Endothelial cell of umbilical vein (primary cell): ENCODE data around the gene PRR23A. TPM values are rescaled to one million over a fixed set of nuclear protein-coding genes. Genes with fewer than 3 reads are reported as not detected.

Source experiments
- BruUV-seq: library from RNA; stranded (reverse); fragments of 400-500 nt; replicated peaks from 2 replicates; lab custom pipeline; 2021; lab: Mats Ljungman, UMichigan
- CTCF ChIA-PET: fragments of 300-600, 350-600 bp; sonication (Branson Sonifier 250); formaldehyde crosslinking; loops from one replicate; lab custom pipeline; 2021; ENCODE audit warnings: antibody characterized with exemption, inconsistent platforms; lab: Charles Lee
- POLR2A ChIA-PET: fragments of 300-600, 350-600 bp; sonication (Branson Sonifier 250); formaldehyde crosslinking; loops from one replicate; lab custom pipeline; 2021; ENCODE audit warnings: antibody characterized with exemption, inconsistent platforms; lab: Charles Lee
- DNase-seq: peaks from one replicate; pipeline ENCODE4 v3.0.0-alpha.2; 2011; ENCODE audit warnings: low read depth, low spot score
- FAIRE-seq: peaks from 2 replicates; lab custom pipeline; 2011; peaks lifted over from hg19 to GRCh38; lab: Jason Lieb, UNC
- H2AFZ ChIP-seq: 2 replicates; pipeline ENCODE4 v1.6.0; 2012; ENCODE audit warnings: low read depth, low read length, control low read depth, inconsistent platforms
- H3K27ac ChIP-seq: 2 replicates; pipeline ENCODE4 v1.5.1; 2011; ENCODE audit warnings: low read depth, mild to moderate bottlenecking, control low read depth, low read length, moderate library complexity; ENCODE audit not compliant: insufficient read depth
- H3K27me3 ChIP-seq, 2 experiments: 2 replicates each; pipeline versions ENCODE4 v1.6.0 to v1.6.1; 2011; ENCODE audit warnings: low read length in 2 of 2, mixed read lengths in 1 of 2; ENCODE audit not compliant: control insufficient read depth in 2 of 2, insufficient read depth in 2 of 2
- H3K36me3 ChIP-seq, 2 experiments: 2 replicates in 1 of 2; 3 replicates in 1 of 2; pipeline ENCODE4 v1.5.1; 2011; ENCODE audit warnings: low read length in 2 of 2, mild to moderate bottlenecking in 1 of 2, moderate library complexity in 1 of 2; ENCODE audit not compliant: control insufficient read depth in 2 of 2, insufficient read depth in 2 of 2; ENCODE audit errors: extremely low read depth in 1 of 2
- H3K4me1 ChIP-seq: 3 replicates; pipeline ENCODE4 v1.5.1; 2011; ENCODE audit warnings: mild to moderate bottlenecking, low read length; ENCODE audit not compliant: control insufficient read depth, insufficient read depth; ENCODE audit errors: extremely low read depth
- H3K4me2 ChIP-seq: 2 replicates; pipeline ENCODE4 v1.6.1; 2011; ENCODE audit warnings: low read length, control low read depth, mixed read lengths; ENCODE audit not compliant: insufficient read depth
- H3K4me3 ChIP-seq, 3 experiments: fragments of 200-600 bp in 1 of 3; sonication (generic), shearing (Covaris generic) in 1 of 3; replicated peaks in 1 of 3; 2 replicates each; pipeline ENCODE4 v1.5.1; 2011 to 2016; ENCODE audit warnings: control low read depth in 3 of 3, low read length in 3 of 3, mild to moderate bottlenecking in 2 of 3, inconsistent platforms in 1 of 3, low read depth in 1 of 3, moderate library complexity in 1 of 3; ENCODE audit not compliant: insufficient read depth in 1 of 3
- H3K79me2 ChIP-seq: 2 replicates; pipeline ENCODE4 v1.6.0; 2012; ENCODE audit warnings: low read length, inconsistent platforms; ENCODE audit not compliant: control insufficient read depth, insufficient read depth
- H3K9ac ChIP-seq: replicated peaks from 2 replicates; pipeline ENCODE3; 2011; ENCODE audit warnings: low read length, control low read depth; ENCODE audit not compliant: insufficient read depth; ENCODE audit errors: extremely low read depth
- H3K9me1 ChIP-seq: replicated peaks from 3 replicates; pipeline ENCODE4 v1.6.0; 2011; ENCODE audit warnings: mild to moderate bottlenecking, low read length; ENCODE audit not compliant: control insufficient read depth, insufficient read depth; ENCODE audit errors: extremely low read depth
- H3K9me3 ChIP-seq: replicated peaks from 2 replicates; pipeline ENCODE4 v1.5.1; 2012; ENCODE audit warnings: low read length, inconsistent platforms; ENCODE audit not compliant: control insufficient read depth, insufficient read depth
- H4K20me1 ChIP-seq: replicated peaks from 2 replicates; pipeline ENCODE3; 2011; ENCODE audit warnings: mild to moderate bottlenecking, low read length; ENCODE audit not compliant: control insufficient read depth, insufficient read depth; ENCODE audit errors: extremely low read depth
- CTCF ChIP-seq, 2 donors: IDR thresholded peaks; 1 replicate in 1 of 2; 2 replicates in 1 of 2; pipeline ENCODE4 v1.5.1; 2011; ENCODE audit warnings: low read length in 2 of 2, mild to moderate bottlenecking in 2 of 2, moderate library complexity in 2 of 2, control low read depth in 1 of 2, inconsistent platforms in 1 of 2, low read depth in 1 of 2; ENCODE audit not compliant: insufficient read depth in 1 of 2; ENCODE audit errors: extremely low read depth in 1 of 2
- EZH2 ChIP-seq: IDR thresholded peaks from 2 replicates; pipeline ENCODE4 v1.6.1; 2012; ENCODE audit warnings: borderline replicate concordance, low read depth, mild to moderate bottlenecking, moderate library complexity, low read length, inconsistent platforms; ENCODE audit not compliant: severe bottlenecking
- FOS ChIP-seq: IDR thresholded peaks from 2 replicates; pipeline ENCODE4 v1.6.1; 2011; ENCODE audit warnings: mild to moderate bottlenecking, low read length, moderate library complexity, borderline replicate concordance; ENCODE audit not compliant: insufficient read depth
- GATA2 ChIP-seq: IDR thresholded peaks from 2 replicates; pipeline ENCODE4 v1.7.0; 2011; ENCODE audit warnings: low read depth, mild to moderate bottlenecking, moderate library complexity, mixed read lengths, low read length; ENCODE audit not compliant: insufficient read length, insufficient read depth
- JUN ChIP-seq: IDR thresholded peaks from 2 replicates; pipeline ENCODE4 v1.6.1; 2011; ENCODE audit warnings: borderline replicate concordance, low read depth; ENCODE audit not compliant: insufficient read length, insufficient read depth
- MAX ChIP-seq: IDR thresholded peaks from 2 replicates; pipeline ENCODE4 v1.6.1; 2011; ENCODE audit not compliant: insufficient read depth, insufficient read length
- MYC ChIP-seq: IDR thresholded peaks from one replicate; pipeline ENCODE4 v1.6.1; 2011; ENCODE audit warnings: mild to moderate bottlenecking, low read depth, low read length
- POLR2A ChIP-seq: IDR thresholded peaks from 2 replicates; pipeline ENCODE4 v1.6.1; 2012; ENCODE audit warnings: low read depth, mild to moderate bottlenecking, control low read depth, low read length
- POLR2AphosphoS5 ChIP-seq: IDR thresholded peaks from 2 replicates; pipeline ENCODE4 v1.6.1; 2012; ENCODE audit warnings: low read depth, mild to moderate bottlenecking, control low read depth, low read length, moderate library complexity; ENCODE audit not compliant: insufficient read depth
- dilution Hi-C: fragments of 300-500 bp; cut with MboI; formaldehyde crosslinking; loops from one replicate; pipeline ENCODE4 v1.15.0; 2019; ENCODE audit warnings: low sequenced_read_pairs; ENCODE audit not compliant: extremely low pct_ligation_motif_present
- intact Hi-C: fragments of 100-400 bp; cut with micrococcal nuclease; formaldehyde crosslinking; loops from one replicate; pipeline ENCODE4 v1.10.0; 2022
- polyA plus RNA-seq, 4 experiments: library from polyadenylated mRNA; depleted of rRNA in 3 of 4; stranded (reverse) in 3 of 4; unstranded in 1 of 4; fragments of >200 nt; gene quantifications; 2 replicates each; pipeline versions ENCODE4 v1.2.1 to v1.2.3, GENCODE V29; 2011 to 2012; ENCODE audit warnings: missing spikeins in 1 of 4
- total RNA-seq: library from RNA; stranded (reverse); gene quantifications from 2 replicates; pipeline ENCODE4 v1.2.3, GENCODE V29; 2021

PRR23A gene
- total and polyA plus RNA-seq, 2 donors (not counting 3 experiments of a cell fraction or from before 2014, with no cell fraction given) = not detected

DNA sequence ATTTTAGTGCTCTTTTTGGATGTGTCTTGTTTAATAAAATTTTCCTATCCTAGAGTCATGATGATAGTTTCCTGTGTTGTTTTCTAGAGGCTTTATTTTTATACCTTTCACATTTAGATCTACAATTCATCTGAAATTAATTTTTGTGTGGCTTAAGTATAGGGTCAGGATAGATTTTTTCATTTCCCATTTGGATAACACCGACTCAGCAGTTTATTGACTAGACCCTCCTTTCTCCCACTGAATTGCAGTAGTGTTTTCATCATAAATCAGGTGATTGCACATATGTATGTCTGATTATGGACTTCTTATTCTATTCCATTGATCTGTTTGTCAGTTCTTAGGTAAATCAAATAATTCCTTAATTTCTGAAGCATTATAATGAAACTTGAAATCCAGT, 10.4 kb downstream of the PRR23A start:
- dilution Hi-C loops (no loop called here), intact Hi-C loops (no loop called here)
- Histone ChIP-seq H4K20me1 (no peaks in the 10 kb centered on the region), H3K4me2 (no peak overlapping the region), H3K27ac (no peak overlapping the region), H3K79me2 (no peaks in the 10 kb centered on the region), H3K27me3 (peaks cover 0 to 3% of the 10 kb centered on the region in 2 experiments), H3K36me3 (no peaks in the 10 kb centered on the region), H3K9ac (no peak overlapping the region), H3K4me1 (no peaks in the 10 kb centered on the region), H3K4me3 (no peak overlapping the region), H3K9me1 (no peaks in the 10 kb centered on the region), H2AFZ (no peak overlapping the region), H3K9me3 (no peaks in the 10 kb centered on the region)
- FAIRE-seq (no peak), DNase-seq (no peak)
- CTCF ChIA-PET = no interaction called here
- POLR2A ChIA-PET = no interaction called here
- no TSS peak for BruUV-seq
- TF ChIP-seq CTCF (IDR thresholded peaks at IDR 0.05; ENCODE audit: extremely low read depth in 1 of 2, insufficient read depth in 1 of 2, low read depth in 1 of 2, low read length in 2 of 2) = no peak
- no peak for TF ChIP-seq POLR2A
- TF ChIP-seq MAX = no peak
- TF ChIP-seq JUN = no peak
- TF ChIP-seq POLR2AphosphoS5 = no peak
- TF ChIP-seq GATA2 = no peak
- TF ChIP-seq EZH2 = no peak
- no peak for TF ChIP-seq FOS
- no peak for TF ChIP-seq MYC
